HepG2 (cell line): Measurements from ENCODE around the gene EPB41L1. TPM values are rescaled to one million over a fixed set of nuclear protein-coding genes. Genes with fewer than 3 reads are reported as not detected.

ENCODE experiments used
- ARID3A ChIP-seq: IDR thresholded peaks from 2 replicates; pipeline ENCODE4 v1.6.1; 2012; ENCODE audit warnings: low read depth, low read length, improper control_type of control experiment
- EEA1 ChIP-seq: sonication (generic); formaldehyde crosslinking; IDR thresholded peaks from 2 replicates; pipeline ENCODE4 v1.5.1; 2020; ENCODE audit warnings: mild to moderate bottlenecking, missing genetic modification reagents, borderline replicate concordance
- FIP1L1 ChIP-seq: fragments of 200-400 bp; formaldehyde crosslinking; IDR thresholded peaks from 2 replicates; pipeline ENCODE4 v1.6.1; 2018; ENCODE audit warnings: low read depth, mild to moderate bottlenecking, low read length, moderate library complexity, borderline replicate concordance; ENCODE audit not compliant: insufficient read depth
- MEIS1 ChIP-seq: sonication (generic); formaldehyde crosslinking; IDR thresholded peaks from 2 replicates; pipeline ENCODE4 v1.9.0; 2021; ENCODE audit warnings: mild to moderate bottlenecking, missing genetic modification reagents, moderate library complexity, borderline replicate concordance
- NFE2 ChIP-seq: sonication (generic); formaldehyde crosslinking; IDR thresholded peaks from 2 replicates; pipeline ENCODE4 v1.4.0; 2020; ENCODE audit warnings: missing genetic modification reagents
- REL ChIP-seq: sonication (generic); formaldehyde crosslinking; conservative IDR thresholded peaks from 2 replicates; pipeline ENCODE4 v1.8.0; 2022; ENCODE audit warnings: mild to moderate bottlenecking, missing genetic modification reagents, moderate library complexity
- RXRA ChIP-seq: sonication (generic); formaldehyde crosslinking; IDR thresholded peaks from 2 replicates; pipeline ENCODE4 v1.5.1; 2020; ENCODE audit warnings: missing genetic modification reagents
- TCF7 ChIP-seq: sonication (generic); IDR thresholded peaks from 2 replicates; pipeline ENCODE4 v1.6.1; 2016; ENCODE audit warnings: antibody characterized with exemption, low read depth
- THAP11 ChIP-seq: IDR thresholded peaks from 2 replicates; pipeline ENCODE4 v1.6.1; 2016; ENCODE audit warnings: missing biosample characterization, missing genetic modification reagents
- TOPORS ChIP-seq: sonication (generic); formaldehyde crosslinking; IDR thresholded peaks from 2 replicates; pipeline ENCODE4 v1.8.0; 2023; ENCODE audit warnings: mild to moderate bottlenecking, missing genetic modification reagents
- ZBTB49 ChIP-seq: sonication (generic); formaldehyde crosslinking; IDR thresholded peaks from 2 replicates; pipeline ENCODE4 v1.4.0; 2020; ENCODE audit warnings: missing genetic modification reagents, borderline replicate concordance
- ZEB1 ChIP-seq: IDR thresholded peaks from 2 replicates; pipeline ENCODE4 v1.6.1; 2012; ENCODE audit warnings: mild to moderate bottlenecking, low read depth, inconsistent platforms; ENCODE audit not compliant: insufficient replicate concordance
- ZFP82 ChIP-seq: sonication (generic); formaldehyde crosslinking; IDR thresholded peaks from 2 replicates; pipeline ENCODE4 v1.5.1; 2020; ENCODE audit warnings: mild to moderate bottlenecking, missing genetic modification reagents, borderline replicate concordance
- ZKSCAN5 ChIP-seq: sonication (generic); formaldehyde crosslinking; IDR thresholded peaks from 2 replicates; pipeline ENCODE4 v1.5.1; 2020; ENCODE audit warnings: mild to moderate bottlenecking, missing genetic modification reagents
- ZNF253 ChIP-seq: sonication (generic); formaldehyde crosslinking; IDR thresholded peaks from 2 replicates; pipeline ENCODE4 v1.8.0; 2022; ENCODE audit warnings: mild to moderate bottlenecking, missing genetic modification reagents, borderline replicate concordance
- ZNF296 ChIP-seq: sonication (generic); formaldehyde crosslinking; conservative IDR thresholded peaks from 2 replicates; pipeline ENCODE4 v1.5.0; 2020; ENCODE audit warnings: mild to moderate bottlenecking, missing genetic modification reagents
- ZNF569 ChIP-seq: sonication (generic); formaldehyde crosslinking; IDR thresholded peaks from 2 replicates; pipeline ENCODE4 v1.5.0; 2020; ENCODE audit warnings: mild to moderate bottlenecking, missing genetic modification reagents, moderate library complexity, borderline replicate concordance
- ZNF772 ChIP-seq: sonication (generic); formaldehyde crosslinking; IDR thresholded peaks from 2 replicates; pipeline ENCODE4 v1.5.0; 2020; ENCODE audit warnings: mild to moderate bottlenecking, missing genetic modification reagents
- polyA plus RNA-seq, 8 experiments: library from polyadenylated mRNA; depleted of rRNA in 3 of 8; stranded (reverse) in 7 of 8; unstranded in 1 of 8; fragments of >200 nt; fragmentation: Illumina TruSeq in 4 of 8; extraction: Trizol in 4 of 8; gene quantifications; 2 replicates each; pipeline versions ENCODE4 v1.2.1 to v1.2.3, GENCODE V29; 2011 to 2016; ENCODE audit warnings: low read depth in 4 of 8, missing spikeins in 1 of 8, mixed read lengths in 1 of 8; ENCODE audit not compliant: insufficient read depth in 1 of 8
- total RNA-seq, 5 experiments: library from RNA; depleted of rRNA; stranded (reverse); fragments of >200 nt; fragmentation: Illumina TruSeq; extraction: Trizol; gene quantifications; 2 replicates each; pipeline ENCODE4 v1.2.3, GENCODE V29; 2016; ENCODE audit warnings: low read depth in 1 of 5
- TF ChIP-seq, protein P1 (sequence below): sonication (generic); formaldehyde crosslinking; IDR thresholded peaks from 2 replicates; pipeline ENCODE4 v1.4.0; 2020; ENCODE audit warnings: missing genetic modification reagents, borderline replicate concordance
- TF ChIP-seq, protein P2 (sequence below): IDR thresholded peaks from 2 replicates; pipeline ENCODE4 v1.6.1; 2016; ENCODE audit warnings: low read depth, control low read depth

Gene EPB41L1
- total and polyA plus RNA-seq, 2 of the 13 experiments (the other 11 are each of a cell fraction or from before 2014, with no cell fraction given) = 16.7 to 39.0 TPM

DNA sequence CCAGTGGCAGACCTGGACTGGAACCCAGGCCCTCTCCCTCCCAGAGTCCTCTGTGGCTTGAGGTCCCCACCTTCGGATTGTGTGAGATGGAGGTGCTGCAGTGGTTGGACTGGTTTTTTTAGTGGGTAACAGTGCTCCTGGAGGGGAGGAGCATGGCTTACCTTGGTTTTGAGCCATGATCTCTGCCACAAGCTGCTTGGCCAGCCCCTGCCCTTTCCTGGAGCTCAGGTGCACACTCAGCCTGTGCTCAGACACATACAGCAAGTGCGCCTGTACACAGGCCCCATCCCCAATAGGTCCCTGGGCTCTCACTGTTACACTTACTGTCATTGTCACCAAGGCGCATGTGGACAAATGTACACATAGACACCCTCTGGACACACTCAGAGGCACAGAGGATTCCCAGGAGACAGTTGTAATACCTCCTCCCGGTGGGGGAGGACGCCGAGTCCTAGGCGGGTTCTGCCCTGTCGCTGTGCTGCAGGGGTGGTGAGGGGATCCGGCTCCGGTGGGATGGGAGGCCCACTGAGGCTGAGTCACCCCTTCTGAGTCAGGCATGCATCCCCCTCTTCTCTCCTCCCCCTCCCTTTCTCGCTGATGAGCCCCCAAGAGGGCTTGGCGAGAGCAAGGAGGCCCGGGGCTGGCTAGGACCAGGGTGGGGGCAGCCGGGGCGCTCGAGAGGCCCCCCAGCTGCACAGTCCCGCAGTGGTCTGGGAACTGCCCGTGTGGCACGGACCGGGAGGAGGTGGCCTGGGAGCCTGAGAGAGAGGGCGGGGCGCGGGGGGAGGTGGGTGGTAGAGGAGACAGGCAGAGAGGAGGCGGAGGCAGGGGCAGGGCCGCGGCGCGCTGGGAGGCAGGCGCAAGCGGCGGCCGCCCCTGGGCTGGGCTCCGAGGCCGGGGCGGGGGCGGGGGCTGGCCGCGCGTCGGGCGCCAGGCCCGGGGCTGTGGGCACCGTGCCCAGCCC is 522 bp upstream of the EPB41L1 start (continued):
- TF ChIP-seq EEA1 (CRISPR knock-in tag) (no peak), ZNF772 (CRISPR knock-in tag) (no peak), ZKSCAN5 (CRISPR knock-in tag) (no peak), TOPORS (CRISPR knock-in tag) (no peak), ZNF296 (CRISPR knock-in tag) (no peak), ZBTB49 (CRISPR knock-in tag) (no peak; the same call in 1 of the 2 replicates), REL (CRISPR knock-in tag) (no peak), FIP1L1 (no peak), ZNF569 (no peak), TCF7 (no peak), RXRA (CRISPR knock-in tag) (peak; percentile 70), ZEB1 (no peak), ZNF253 (CRISPR knock-in tag) (no peak), MEIS1 (CRISPR knock-in tag) (0 out of 2 replicates have a peak, but pooled peaks have one; percentile 24), ZFP82 (CRISPR knock-in tag) (0 out of 2 replicates have a peak, but pooled peaks have one; percentile 10), NFE2 (CRISPR knock-in tag) (no peak), ARID3A (no peak), THAP11 (no peak)
- TF ChIP-seq, protein P1, sequence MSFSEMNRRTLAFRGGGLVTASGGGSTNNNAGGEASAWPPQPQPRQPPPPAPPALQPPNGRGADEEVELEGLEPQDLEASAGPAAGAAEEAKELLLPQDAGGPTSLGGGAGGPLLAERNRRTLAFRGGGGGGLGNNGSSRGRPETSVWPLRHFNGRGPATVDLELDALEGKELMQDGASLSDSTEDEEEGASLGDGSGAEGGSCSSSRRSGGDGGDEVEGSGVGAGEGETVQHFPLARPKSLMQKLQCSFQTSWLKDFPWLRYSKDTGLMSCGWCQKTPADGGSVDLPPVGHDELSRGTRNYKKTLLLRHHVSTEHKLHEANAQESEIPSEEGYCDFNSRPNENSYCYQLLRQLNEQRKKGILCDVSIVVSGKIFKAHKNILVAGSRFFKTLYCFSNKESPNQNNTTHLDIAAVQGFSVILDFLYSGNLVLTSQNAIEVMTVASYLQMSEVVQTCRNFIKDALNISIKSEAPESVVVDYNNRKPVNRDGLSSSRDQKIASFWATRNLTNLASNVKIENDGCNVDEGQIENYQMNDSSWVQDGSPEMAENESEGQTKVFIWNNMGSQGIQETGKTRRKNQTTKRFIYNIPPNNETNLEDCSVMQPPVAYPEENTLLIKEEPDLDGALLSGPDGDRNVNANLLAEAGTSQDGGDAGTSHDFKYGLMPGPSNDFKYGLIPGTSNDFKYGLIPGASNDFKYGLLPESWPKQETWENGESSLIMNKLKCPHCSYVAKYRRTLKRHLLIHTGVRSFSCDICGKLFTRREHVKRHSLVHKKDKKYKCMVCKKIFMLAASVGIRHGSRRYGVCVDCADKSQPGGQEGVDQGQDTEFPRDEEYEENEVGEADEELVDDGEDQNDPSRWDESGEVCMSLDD (CRISPR knock-in tag) = no peak
- TF ChIP-seq, protein P2, sequence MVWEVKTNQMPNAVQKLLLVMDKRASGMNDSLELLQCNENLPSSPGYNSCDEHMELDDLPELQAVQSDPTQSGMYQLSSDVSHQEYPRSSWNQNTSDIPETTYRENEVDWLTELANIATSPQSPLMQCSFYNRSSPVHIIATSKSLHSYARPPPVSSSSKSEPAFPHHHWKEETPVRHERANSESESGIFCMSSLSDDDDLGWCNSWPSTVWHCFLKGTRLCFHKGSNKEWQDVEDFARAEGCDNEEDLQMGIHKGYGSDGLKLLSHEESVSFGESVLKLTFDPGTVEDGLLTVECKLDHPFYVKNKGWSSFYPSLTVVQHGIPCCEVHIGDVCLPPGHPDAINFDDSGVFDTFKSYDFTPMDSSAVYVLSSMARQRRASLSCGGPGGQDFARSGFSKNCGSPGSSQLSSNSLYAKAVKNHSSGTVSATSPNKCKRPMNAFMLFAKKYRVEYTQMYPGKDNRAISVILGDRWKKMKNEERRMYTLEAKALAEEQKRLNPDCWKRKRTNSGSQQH = 0 out of 2 replicates have a peak, but pooled peaks have one; percentile 25
